ENCODE data around the gene GALNT7.

- TF ChIP-seq ZBTB44 (CRISPR knock-in tag; IDR thresholded peaks at IDR 0.05) (no peak), ELF4 (CRISPR knock-in tag; IDR thresholded peaks at IDR 0.05; ENCODE audit: borderline replicate concordance) (no peak), NFE2 (CRISPR knock-in tag; IDR thresholded peaks at IDR 0.05) (no peak), ATF7-NPFF (CRISPR knock-in tag; IDR thresholded peaks at IDR 0.05; ENCODE audit: low read depth) (no peak), TSC22D2 (CRISPR knock-in tag; IDR thresholded peaks at IDR 0.05; ENCODE audit: borderline replicate concordance) (no peak), CTCF (CRISPR knock-in tag; IDR thresholded peaks at IDR 0.05) (no peak), EP300 (IDR thresholded peaks at IDR 0.05; ENCODE audit: low read depth in 2 of 2, low read length in 2 of 2) (no peak), EP300 (CRISPR knock-in tag; IDR thresholded peaks at IDR 0.05; ENCODE audit: borderline replicate concordance) (no peak), KDM4B (CRISPR knock-in tag; IDR thresholded peaks at IDR 0.05) (no peak), FOXK1 (CRISPR knock-in tag; IDR thresholded peaks at IDR 0.05; ENCODE audit: borderline replicate concordance, low read depth) (no peak), GABPB1 (CRISPR knock-in tag; IDR thresholded peaks at IDR 0.05) (no peak), ZNF512B (CRISPR knock-in tag; IDR thresholded peaks at IDR 0.05; ENCODE audit: borderline replicate concordance) (no peak)
- TF ChIP-seq, protein P1, sequence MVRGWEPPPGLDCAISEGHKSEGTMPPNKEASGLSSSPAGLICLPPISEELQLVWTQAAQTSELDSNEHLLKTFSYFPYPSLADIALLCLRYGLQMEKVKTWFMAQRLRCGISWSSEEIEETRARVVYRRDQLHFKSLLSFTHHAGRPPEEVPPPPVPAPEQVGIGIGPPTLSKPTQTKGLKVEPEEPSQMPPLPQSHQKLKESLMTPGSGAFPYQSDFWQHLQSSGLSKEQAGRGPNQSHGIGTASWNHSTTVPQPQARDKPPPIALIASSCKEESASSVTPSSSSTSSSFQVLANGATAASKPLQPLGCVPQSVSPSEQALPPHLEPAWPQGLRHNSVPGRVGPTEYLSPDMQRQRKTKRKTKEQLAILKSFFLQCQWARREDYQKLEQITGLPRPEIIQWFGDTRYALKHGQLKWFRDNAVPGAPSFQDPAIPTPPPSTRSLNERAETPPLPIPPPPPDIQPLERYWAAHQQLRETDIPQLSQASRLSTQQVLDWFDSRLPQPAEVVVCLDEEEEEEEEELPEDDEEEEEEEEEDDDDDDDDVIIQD (CRISPR knock-in tag; IDR thresholded peaks at IDR 0.05; ENCODE audit: low read depth), result no peak
- TF ChIP-seq, protein P2, sequence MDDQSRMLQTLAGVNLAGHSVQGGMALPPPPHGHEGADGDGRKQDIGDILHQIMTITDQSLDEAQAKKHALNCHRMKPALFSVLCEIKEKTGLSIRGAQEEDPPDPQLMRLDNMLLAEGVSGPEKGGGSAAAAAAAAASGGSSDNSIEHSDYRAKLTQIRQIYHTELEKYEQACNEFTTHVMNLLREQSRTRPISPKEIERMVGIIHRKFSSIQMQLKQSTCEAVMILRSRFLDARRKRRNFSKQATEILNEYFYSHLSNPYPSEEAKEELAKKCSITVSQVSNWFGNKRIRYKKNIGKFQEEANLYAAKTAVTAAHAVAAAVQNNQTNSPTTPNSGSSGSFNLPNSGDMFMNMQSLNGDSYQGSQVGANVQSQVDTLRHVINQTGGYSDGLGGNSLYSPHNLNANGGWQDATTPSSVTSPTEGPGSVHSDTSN (CRISPR knock-in tag; IDR thresholded peaks at IDR 0.05; ENCODE audit: borderline replicate concordance), result no peak
Measured at GRCh38 chr4:173139561-173139960, 29.1 kb upstream of the GALNT7 start.

All from HepG2 (cell line).